COR-L47 (cell line): ENCODE results near the gene ADCY2.

Source experiments
- DNase-seq: peaks from one replicate; lab custom pipeline; 2025; lab: John Stamatoyannopoulos, UW

ADCY2 gene

GRCh38 chr5:7395947-7396712 is at the start of gene ADCY2:
Gene ADCY2, plus strand, starts transcription at chr5:7396138. Its CDS starts 159 bp downstream, at chr5:7396297.
- DNase-seq = no peak

- DNase-seq = no peak
These were observed 48.6 kb upstream of the ADCY2 start for GRCh38 chr5:7347377-7347776.

GRCh38 chr5:7348168-7348854 is 47.6 kb upstream of the ADCY2 start:
- no peak for DNase-seq

- no peak for DNase-seq
These were observed 34.3 kb upstream of the ADCY2 start for GRCh38 chr5:7361593-7361992.

GRCh38 chr5:7363067-7363677 is 32.8 kb upstream of the ADCY2 start:
- no peak for DNase-seq

GRCh38 chr5:7364226-7364875 is 31.6 kb upstream of the ADCY2 start:
- no peak for DNase-seq

- DNase-seq = no peak
These were observed 28.2 kb upstream of the ADCY2 start for GRCh38 chr5:7367780-7368179.

- DNase-seq = no peak
These were observed 23.5 kb upstream of the ADCY2 start for GRCh38 chr5:7372399-7372798.

GRCh38 chr5:7374186-7374585 is 21.8 kb upstream of the ADCY2 start:
- no peak for DNase-seq

- DNase-seq = no peak
These were observed 20.5 kb upstream of the ADCY2 start for GRCh38 chr5:7375457-7375856.

GRCh38 chr5:7376871-7377270 is 19.1 kb upstream of the ADCY2 start:
- no peak for DNase-seq

- no peak for DNase-seq
These were observed 18.2 kb upstream of the ADCY2 start for GRCh38 chr5:7377761-7378160.

- no peak for DNase-seq
These were observed 13.3 kb upstream of the ADCY2 start for GRCh38 chr5:7382588-7382987.

- DNase-seq = no peak
These were observed 10.3 kb upstream of the ADCY2 start for GRCh38 chr5:7385681-7386080.

GRCh38 chr5:7388553-7388952 is 7.4 kb upstream of the ADCY2 start:
- no peak for DNase-seq

- DNase-seq = no peak
These were observed 4.7 kb upstream of the ADCY2 start for GRCh38 chr5:7391215-7391614.

GRCh38 chr5:7391814-7392692 is 3.9 kb upstream of the ADCY2 start:
- DNase-seq = no peak

- DNase-seq = no peak
These were observed 3.3 kb upstream of the ADCY2 start for GRCh38 chr5:7392693-7393024.

GRCh38 chr5:7393921-7394799 is 1.8 kb upstream of the ADCY2 start:
- no peak for DNase-seq

- no peak for DNase-seq
These were observed 978 bp upstream of the ADCY2 start for GRCh38 chr5:7394889-7395431.
